OCI-LY7 (cell line): ENCODE measurements around the gene ARFGAP1. TPM values are rescaled to one million over a fixed set of nuclear protein-coding genes. Genes with fewer than 3 reads are reported as not detected.
A peak's percentile ranks its signal among the peaks of the same experiment; 100 is the strongest.

Experiments used
- BruUV-seq: library from RNA; stranded (reverse); fragments of 400-500 nt; replicated peaks from 2 replicates; lab custom pipeline; 2021; lab: Mats Ljungman, UMichigan
- CTCF ChIA-PET: fragments of 300-600 bp; sonication (Branson Sonifier 250); formaldehyde crosslinking; loops from one replicate; lab custom pipeline; 2022; ENCODE audit warnings: antibody characterized with exemption; ENCODE audit not compliant: unreplicated experiment; lab: Charles Lee
- POLR2A ChIA-PET: fragments of 300-600 bp; sonication (Branson Sonifier 250); formaldehyde crosslinking; loops from one replicate; lab custom pipeline; 2022; ENCODE audit warnings: antibody characterized with exemption; lab: Charles Lee
- DNase-seq: peaks from one replicate; pipeline ENCODE4 v3.0.0-alpha.2; 2015; ENCODE audit warnings: low spot score
- H2AFZ ChIP-seq: fragments of 200-600 bp; sonication (generic), shearing (Covaris generic); 2 replicates; pipeline ENCODE4 v1.6.1; 2014; ENCODE audit warnings: mild to moderate bottlenecking, antibody characterized with exemption, low read length, moderate library complexity
- H3K27ac ChIP-seq: fragments of 200-600 bp; sonication (generic); 2 replicates; pipeline ENCODE4 v1.5.1; 2014; ENCODE audit warnings: mixed run types, low read depth, mild to moderate bottlenecking, moderate library complexity, low read length, inconsistent platforms; ENCODE audit not compliant: poor library complexity, severe bottlenecking
- H3K36me3 ChIP-seq: fragments of 200-600 bp; sonication (generic); 2 replicates; pipeline ENCODE4 v1.6.1; 2014; ENCODE audit warnings: mild to moderate bottlenecking, antibody characterized with exemption, low read length, moderate library complexity, mixed read lengths; ENCODE audit not compliant: insufficient read depth
- H3K4me1 ChIP-seq: fragments of 200-600 bp; sonication (generic); 2 replicates; pipeline ENCODE4 v1.5.1; 2014; ENCODE audit warnings: mild to moderate bottlenecking, low read length; ENCODE audit not compliant: insufficient read depth, poor library complexity, severe bottlenecking
- H3K4me2 ChIP-seq: fragments of 200-600 bp; sonication (generic); 2 replicates; pipeline ENCODE4 v1.6.1; 2014; ENCODE audit warnings: mild to moderate bottlenecking, low read length
- H3K4me3 ChIP-seq: fragments of 200-600 bp; sonication (generic); 2 replicates; pipeline ENCODE4 v1.5.1; 2014; ENCODE audit warnings: mild to moderate bottlenecking, low read depth, low read length; ENCODE audit not compliant: poor library complexity, severe bottlenecking
- H3K79me2 ChIP-seq: fragments of 200-600 bp; sonication (generic); 2 replicates; pipeline ENCODE4 v1.6.1; 2016; ENCODE audit warnings: low read depth, mild to moderate bottlenecking, low read length, moderate library complexity, mixed read lengths; ENCODE audit not compliant: insufficient read depth
- H3K9me2 ChIP-seq: fragments of 200-600 bp; sonication (generic); 2 replicates; pipeline ENCODE4 v1.6.1; 2016; ENCODE audit warnings: mild to moderate bottlenecking, low read length, mixed read lengths; ENCODE audit not compliant: insufficient read depth
- H3K9me3 ChIP-seq: fragments of 200-600 bp; sonication (generic); 2 replicates; pipeline ENCODE4 v1.6.1; 2014; ENCODE audit warnings: mild to moderate bottlenecking, mixed run types, low read length, mixed read lengths
- H4K20me1 ChIP-seq: fragments of 200-600 bp; sonication (generic); 2 replicates; pipeline ENCODE4 v1.6.1; 2014; ENCODE audit warnings: mild to moderate bottlenecking, antibody characterized with exemption, low read length, moderate library complexity, mixed read lengths; ENCODE audit not compliant: insufficient read depth
- CTCF ChIP-seq: fragments of 200-600 bp; sonication (generic); conservative IDR thresholded peaks from 2 replicates; pipeline ENCODE4 v1.5.1; 2014; ENCODE audit warnings: mild to moderate bottlenecking, antibody characterized with exemption, low read length, moderate library complexity, mixed read lengths
- EZH2phosphoT487 ChIP-seq: fragments of 200-600 bp; sonication (generic); IDR thresholded peaks from 2 replicates; pipeline ENCODE4 v1.6.1; 2018; ENCODE audit warnings: low read depth, borderline replicate concordance, mild to moderate bottlenecking, mixed run types, antibody characterized with exemption, low read length, moderate library complexity, mixed read lengths
- intact Hi-C: fragments of 100-400 bp; cut with micrococcal nuclease; formaldehyde crosslinking; loops from one replicate; pipeline ENCODE4 v1.10.0; 2022; ENCODE audit not compliant: unreplicated experiment
- total RNA-seq, 2 experiments: library from RNA; depleted of rRNA in 1 of 2; stranded (reverse); fragments of >200 nt in 1 of 2; shearing (Covaris generic) in 1 of 2; gene quantifications; 2 replicates each; pipeline ENCODE4 v1.2.3, GENCODE V29; 2014 to 2022

Gene ARFGAP1
- total RNA-seq, 2 experiments from 2014 or later, result 57.9 to 105 TPM

- DNase-seq, result peak; percentile 48
- Histone ChIP-seq H3K9me3 (no peaks in the 10 kb centered on the region), H3K79me2 (no peaks in the 10 kb centered on the region), H3K4me2 (peak overlapping the region; percentile 29), H4K20me1 (no peaks in the 10 kb centered on the region), H3K9me2 (no peaks in the 10 kb centered on the region), H3K36me3 (no peaks in the 10 kb centered on the region), H2AFZ (no peak overlapping the region; the same call in 1 of the 2 replicates), H3K4me1 (peaks cover 19% of the 10 kb centered on the region), H3K27ac (peak overlapping the region; percentile 63), H3K4me3 (peak overlapping the region; percentile 20)
- intact Hi-C loops, result no loop called here
- ChIA-PET POLR2A (no interaction called here), CTCF (no interaction called here)
- BruUV-seq, result no TSS peak
- no peak for TF ChIP-seq CTCF
- TF ChIP-seq EZH2phosphoT487, result no peak
Observed at GRCh38 chr20:63326314-63327230, 54.0 kb downstream of the ARFGAP1 start.

- no peak for DNase-seq
- H3K9me3 ChIP-seq, result no peaks in the 10 kb centered on the region
- TF ChIP-seq EZH2phosphoT487, result no peak
Observed at GRCh38 chr20:63327231-63327745, 54.7 kb downstream of the ARFGAP1 start.

GRCh38 chr20:63328026-63328700 is 55.5 kb downstream of the ARFGAP1 start:
- intact Hi-C loops, result no loop called here
- Histone ChIP-seq H4K20me1 (no peaks in the 10 kb centered on the region), H3K9me3 (no peaks in the 10 kb centered on the region), H3K9me2 (no peaks in the 10 kb centered on the region), H3K4me3 (no peak overlapping the region), H3K27ac (peak overlapping the region; percentile 63), H3K4me2 (no peak overlapping the region), H3K36me3 (no peaks in the 10 kb centered on the region), H3K4me1 (peaks cover 19% of the 10 kb centered on the region), H2AFZ (no peak overlapping the region), H3K79me2 (no peaks in the 10 kb centered on the region)
- ChIA-PET CTCF (no interaction called here), POLR2A (no interaction called here)
- no TSS peak for BruUV-seq
- peak; percentile 6 for DNase-seq
- TF ChIP-seq CTCF, result no peak
- no peak for TF ChIP-seq EZH2phosphoT487

More at GRCh38 chr20:63327231-63327745, 54.7 kb downstream of the ARFGAP1 start:
- BruUV-seq, result no TSS peak
- POLR2A ChIA-PET, result no interaction called here
- no peaks in the 10 kb centered on the region for H3K9me2 ChIP-seq
- H2AFZ ChIP-seq, result no peak overlapping the region
- intact Hi-C loops, result no loop called here
- no peak overlapping the region for H3K4me3 ChIP-seq
- H3K79me2 ChIP-seq, result no peaks in the 10 kb centered on the region
- no peaks in the 10 kb centered on the region for H4K20me1 ChIP-seq
- H3K4me2 ChIP-seq, result no peak overlapping the region; the same call in 1 of the 2 replicates
- CTCF ChIA-PET, result no interaction called here
- peaks cover 19% of the 10 kb centered on the region for H3K4me1 ChIP-seq
- no peaks in the 10 kb centered on the region for H3K36me3 ChIP-seq
- peak overlapping the region; percentile 63 for H3K27ac ChIP-seq
